ENCODE results near the gene UCP2.
"Not testable (repeated sequence)": the region's sequence is repeated elsewhere in the genome, so short reads cannot be mapped to it uniquely, and the experiment has no call there.

The UCP2 gene

DNA sequence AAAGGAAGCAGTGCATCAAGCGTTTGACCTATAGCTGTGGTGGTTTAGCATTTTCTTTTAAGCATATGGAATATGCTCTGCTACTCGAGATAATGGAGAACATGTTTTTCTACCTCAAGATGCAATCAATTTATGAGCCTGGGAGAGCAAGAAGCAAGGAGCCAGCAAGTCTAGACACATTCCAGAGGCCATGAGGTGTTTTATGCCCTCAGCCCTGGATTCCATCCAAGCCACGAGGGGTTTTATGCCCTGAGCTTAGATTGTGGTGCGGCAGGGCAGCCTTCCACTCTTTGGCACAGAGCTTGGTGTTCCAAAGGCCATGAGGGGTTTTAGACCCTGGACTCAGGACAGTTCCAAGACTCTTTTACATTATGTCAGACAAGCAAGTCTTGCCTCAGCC lies 43.5 kb downstream of the UCP2 start:
- no peak for DNase-seq

DNA sequence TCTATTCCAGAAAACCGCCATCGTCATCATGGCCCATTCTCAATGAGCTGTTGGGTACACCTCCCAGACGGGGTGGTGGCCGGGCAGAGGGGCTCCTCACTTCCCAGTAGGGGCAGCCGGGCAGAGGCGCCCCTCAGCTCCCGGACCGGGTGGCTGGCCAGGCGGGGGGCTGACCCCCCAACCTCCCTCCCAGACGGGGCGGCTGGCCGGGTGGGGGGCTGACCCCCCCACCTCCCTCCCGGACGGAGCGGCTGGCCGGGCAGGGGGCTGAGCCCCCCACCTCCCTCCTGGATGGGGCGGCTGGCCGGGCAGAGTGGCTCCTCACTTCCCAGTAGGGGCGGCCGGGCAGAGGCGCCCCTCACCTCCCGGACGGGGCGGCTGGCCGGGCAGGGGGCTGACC lies 46.6 kb downstream of the UCP2 start:
- DNase-seq = not testable (repeated sequence)

DNA sequence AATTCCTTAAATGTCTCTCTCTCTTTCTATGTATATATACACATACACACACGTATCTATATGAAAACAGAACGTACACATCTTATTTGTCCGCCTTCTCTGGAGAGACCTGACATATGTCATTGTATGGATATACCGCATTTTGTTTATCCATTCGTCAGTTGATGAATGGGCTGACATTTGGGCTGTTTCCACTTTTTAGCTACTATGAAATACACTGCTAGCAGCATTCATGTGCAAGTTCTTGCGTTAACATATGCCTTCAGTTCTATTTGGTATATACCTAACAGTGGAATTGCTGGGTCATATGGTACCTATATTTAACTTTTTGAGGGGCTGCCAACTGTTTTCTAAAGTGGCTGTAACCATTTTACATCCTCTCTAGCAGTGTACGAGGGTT lies 49.9 kb downstream of the UCP2 start:
- DNase-seq = no peak

DNA sequence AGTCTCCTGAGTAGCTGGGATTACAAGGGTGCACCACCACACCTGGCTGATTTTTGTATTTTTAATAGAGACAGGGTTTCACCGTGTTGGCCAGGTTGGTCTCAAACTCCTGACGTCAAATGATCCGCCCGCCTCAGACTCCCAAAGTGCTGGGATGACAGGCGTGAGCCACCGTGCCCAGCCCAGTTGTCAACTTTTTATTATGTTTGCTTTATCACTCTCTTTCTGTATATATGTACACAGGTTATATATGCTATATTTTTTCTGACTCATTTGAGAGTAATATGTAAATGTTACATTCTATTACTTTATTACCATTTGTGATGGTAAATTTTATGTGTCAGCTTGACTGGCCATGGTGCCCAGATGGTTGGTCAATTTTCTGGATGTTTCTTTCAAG lies 50.7 kb downstream of the UCP2 start:
- no peak for DNase-seq

DNA sequence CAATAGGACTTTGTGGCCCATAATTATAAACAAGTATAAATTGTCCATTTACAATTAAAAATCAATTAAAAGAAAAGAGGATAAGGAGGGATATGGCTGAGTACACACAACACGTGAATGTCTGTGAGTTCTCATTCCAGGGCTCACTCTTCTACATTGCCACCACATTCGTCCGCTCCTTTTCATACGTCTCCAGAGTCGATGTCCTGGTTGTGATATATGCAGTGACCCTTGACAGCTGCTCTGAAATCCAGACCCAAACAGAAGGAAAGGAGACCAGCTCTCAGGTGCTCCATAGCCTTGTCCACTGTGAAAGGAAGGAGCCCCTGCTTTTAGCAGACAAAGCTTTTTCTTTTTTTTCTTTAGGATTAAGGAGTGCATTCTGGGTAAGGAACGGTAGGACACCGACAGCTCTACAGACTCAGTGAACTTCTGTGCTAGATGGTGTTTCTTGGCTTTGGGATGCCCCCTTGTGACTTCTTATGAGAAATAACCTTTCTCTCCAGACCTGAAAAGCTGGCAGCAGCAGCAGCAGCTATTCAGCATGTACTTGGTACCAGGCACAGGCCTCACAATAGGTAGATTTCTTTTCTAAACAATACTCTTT lies 51.5 kb downstream of the UCP2 start:
- no peak for DNase-seq

DNA sequence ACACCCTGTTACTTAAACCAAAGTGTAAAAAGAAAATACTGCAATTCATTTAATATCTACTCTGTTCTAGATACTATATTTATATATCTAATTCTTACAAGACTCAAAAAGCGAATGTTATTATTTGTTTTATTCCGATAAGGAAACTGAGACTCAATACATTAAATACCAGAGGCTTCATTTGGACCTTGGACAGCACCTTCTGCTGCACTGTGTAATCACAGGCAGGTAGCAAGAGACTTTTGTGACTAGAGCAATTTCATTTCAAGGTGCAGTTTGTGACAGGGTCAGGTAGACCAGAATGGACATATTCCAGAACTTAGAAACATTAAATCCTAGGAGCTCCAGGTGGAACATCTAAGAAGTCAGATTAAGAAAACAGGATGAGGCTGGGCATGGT lies 53.3 kb downstream of the UCP2 start:
- no peak for DNase-seq

Measured in activated CD4-positive, alpha-beta T cell treated with anti-CD3 and anti-CD28 coated beads, Interleukin-2, amount 50 U/mL, for 1 hour (primary cell).